CD14-positive monocyte (primary cell): ENCODE results near the gene RAB11FIP5. TPM values are rescaled to one million over a fixed set of nuclear protein-coding genes. Genes with fewer than 3 reads are reported as not detected.

ENCODE experiments used
- DNase-seq, 3 donors: peaks; one replicate each; pipeline ENCODE4 v3.0.0-alpha.2; 2011 to 2022
- H2AFZ ChIP-seq: 2 replicates; pipeline ENCODE4 v1.6.0; 2012; ENCODE audit warnings: mild to moderate bottlenecking, low read depth, low read length, inconsistent platforms; ENCODE audit not compliant: insufficient read depth, poor library complexity, severe bottlenecking
- H3K27ac ChIP-seq, 2 donors: 1 replicate in 1 of 2; 2 replicates in 1 of 2; pipeline ENCODE4 v1.5.1; 2012 to 2013; ENCODE audit warnings: low read length in 2 of 2, control low read depth in 1 of 2, inconsistent platforms in 1 of 2, low read depth in 1 of 2, mild to moderate bottlenecking in 1 of 2
- H3K27me3 ChIP-seq, 2 donors: one replicate each; pipeline versions ENCODE4 v1.6.0 to v1.6.1; 2011 to 2013; ENCODE audit warnings: low read length in 2 of 2; ENCODE audit not compliant: control insufficient read depth in 2 of 2, insufficient read depth in 2 of 2
- H3K36me3 ChIP-seq, 2 donors: replicated peaks in 1 of 2; 1 replicate in 1 of 2; 2 replicates in 1 of 2; pipeline versions ENCODE4 v1.5.1 to v1.6.1; 2012 to 2013; ENCODE audit warnings: low read length in 2 of 2, control low read depth in 1 of 2, inconsistent platforms in 1 of 2, mild to moderate bottlenecking in 1 of 2; ENCODE audit not compliant: insufficient read depth in 2 of 2, control insufficient read depth in 1 of 2
- H3K4me1 ChIP-seq, 2 donors: 1 replicate in 1 of 2; 2 replicates in 1 of 2; pipeline versions ENCODE4 v1.5.1 to v1.6.1; 2012 to 2013; ENCODE audit warnings: low read length in 2 of 2, control low read depth in 1 of 2, inconsistent platforms in 1 of 2, mild to moderate bottlenecking in 1 of 2, moderate library complexity in 1 of 2; ENCODE audit not compliant: insufficient read depth in 2 of 2, control insufficient read depth in 1 of 2
- H3K4me2 ChIP-seq: replicated peaks from 2 replicates; pipeline ENCODE3; 2012; ENCODE audit warnings: low read length, moderate library complexity, mild to moderate bottlenecking; ENCODE audit not compliant: poor library complexity, severe bottlenecking; ENCODE audit errors: extremely low read depth
- H3K4me3 ChIP-seq, 3 experiments: fragments of 200-600 bp in 1 of 3; sonication (generic) in 1 of 3; replicated peaks in 1 of 3; 1 replicate in 2 of 3; 2 replicates in 1 of 3; pipeline ENCODE4 v1.5.1; 2011 to 2013; ENCODE audit warnings: low read length in 3 of 3, mild to moderate bottlenecking in 3 of 3, control low read depth in 2 of 3, low read depth in 2 of 3, inconsistent platforms in 1 of 3, moderate library complexity in 1 of 3
- H3K79me2 ChIP-seq: 2 replicates; pipeline ENCODE4 v1.6.0; 2012; ENCODE audit warnings: mild to moderate bottlenecking, control low read depth, inconsistent platforms, low read length, moderate library complexity; ENCODE audit not compliant: insufficient read depth
- H3K9ac ChIP-seq: 2 replicates; pipeline ENCODE4 v1.6.0; 2017; ENCODE audit warnings: low read length, mild to moderate bottlenecking; ENCODE audit not compliant: insufficient read depth, poor library complexity, severe bottlenecking
- H3K9me3 ChIP-seq, 2 donors: replicated peaks in 1 of 2; 1 replicate in 1 of 2; 2 replicates in 1 of 2; pipeline versions ENCODE4 v1.5.1 to v1.6.1; 2012 to 2013; ENCODE audit warnings: low read length in 2 of 2, control low read depth in 1 of 2; ENCODE audit not compliant: control insufficient read depth in 1 of 2, insufficient read depth in 1 of 2
- H4K20me1 ChIP-seq: 2 replicates; pipeline ENCODE4 v1.6.0; 2012; ENCODE audit warnings: mild to moderate bottlenecking, low read length, control low read depth, moderate library complexity; ENCODE audit not compliant: insufficient read depth
- H3K27ac Mint-ChIP-seq, 7 donors: one replicate each; pipeline ENCODE4 v1.8.0; 2020; ENCODE audit warnings: mild to moderate bottlenecking in 7 of 7, mixed read lengths in 7 of 7, moderate library complexity in 6 of 7, inconsistent platforms in 2 of 7
- H3K27me3 Mint-ChIP-seq, 3 donors: one replicate each; pipeline ENCODE4 v1.8.0; 2021 to 2022; ENCODE audit warnings: low read depth in 3 of 3, mild to moderate bottlenecking in 3 of 3, mixed read lengths in 3 of 3, moderate library complexity in 3 of 3, inconsistent platforms in 1 of 3
- H3K36me3 Mint-ChIP-seq, 2 donors: one replicate each; pipeline ENCODE4 v1.8.0; 2020; ENCODE audit warnings: mixed read lengths in 2 of 2, inconsistent platforms in 1 of 2, mild to moderate bottlenecking in 1 of 2
- H3K4me1 Mint-ChIP-seq: one replicate; pipeline ENCODE4 v1.8.0; 2020; ENCODE audit warnings: mild to moderate bottlenecking, mixed read lengths
- H3K4me3 Mint-ChIP-seq, 2 donors: one replicate each; pipeline ENCODE4 v1.8.0; 2020; ENCODE audit warnings: mild to moderate bottlenecking in 2 of 2, mixed read lengths in 2 of 2, moderate library complexity in 1 of 2
- H3K9me3 Mint-ChIP-seq, 7 donors: one replicate each; pipeline ENCODE4 v1.8.0; 2020 to 2022; ENCODE audit warnings: mixed read lengths in 7 of 7, mild to moderate bottlenecking in 6 of 7, moderate library complexity in 6 of 7, inconsistent platforms in 2 of 7
- WGBS: methylation state at CpG from one replicate; pipeline ENCODE4 v1.1.5; 2013; ENCODE audit warnings: missing lambda C conversion rate; ENCODE audit not compliant: insufficient coverage; 5-methylcytosine and 5-hydroxymethylcytosine counted together
- intact Hi-C, 2 donors: fragments of 100-400 bp; cut with micrococcal nuclease; formaldehyde crosslinking; loops; one replicate each; pipeline versions ENCODE4 v1.15.0 to v1.15.1; 2023
- polyA plus RNA-seq, 3 donors: library from polyadenylated mRNA; depleted of rRNA in 1 of 3; unstranded in 2 of 3; stranded (reverse) in 1 of 3; fragments of 300-500 nt in 2 of 3; fragments of >200 nt in 1 of 3; fragmentation: Illumina TruSeq in 2 of 3; gene quantifications; 1 replicate in 2 of 3; 2 replicates in 1 of 3; pipeline ENCODE4 v1.2.3, GENCODE V29; 2012 to 2021
- TF ChIP-seq, protein P1 (sequence below): fragments of 200-600 bp; IDR thresholded peaks from one replicate; pipeline ENCODE4 v1.8.0; 2022; ENCODE audit warnings: antibody characterized with exemption, mild to moderate bottlenecking

RAB11FIP5 gene
- polyA plus RNA-seq, 3 donors: 0.57 to 0.93 (median 0.61) TPM

DNA sequence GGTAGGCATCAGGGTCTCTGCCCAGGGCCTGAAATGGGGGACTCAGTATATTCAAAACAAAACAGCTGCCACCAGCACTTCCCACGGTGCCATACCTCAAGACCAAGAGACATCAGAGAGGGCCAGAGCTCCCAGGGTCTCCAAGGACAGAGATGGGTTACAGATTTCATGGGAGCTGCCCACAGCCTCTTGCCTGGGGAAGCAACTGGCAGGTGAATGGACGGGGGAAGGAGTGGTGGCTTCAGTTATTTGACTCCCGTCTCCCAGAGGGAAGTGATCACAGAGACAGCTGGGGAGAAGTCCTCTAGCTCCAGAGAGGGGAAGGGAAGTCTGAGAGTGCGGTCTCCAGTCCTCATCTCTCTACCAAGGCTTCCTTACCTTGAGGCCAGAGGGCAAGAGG lies 25.4 kb downstream of the RAB11FIP5 start:
- intact Hi-C loops: loop anchor here in 1 of 2 donors (5.0 kb wide), 1 partner anchor 90 kb away; no protein-coding TSS in a partner anchor
- Histone ChIP-seq H3K4me3 (no peak overlapping the region), H3K4me2 (no peak overlapping the region), H4K20me1 (no peaks in the 10 kb centered on the region), H3K27ac (no peak overlapping the region), H3K9ac (no peak overlapping the region), H3K9me3 (no peaks in the 10 kb centered on the region), H3K36me3 (no peaks in the 10 kb centered on the region), H3K4me1 (peaks cover 2 to 6% of the 10 kb centered on the region in 2 donors), H2AFZ (no peak overlapping the region), H3K79me2 (no peaks in the 10 kb centered on the region), H3K27me3 (no peaks in the 10 kb centered on the region)
- peaks cover 8% of the 10 kb centered on the region for H3K4me1 Mint-ChIP-seq
- no peak overlapping the region for H3K4me3 Mint-ChIP-seq
- DNase-seq: no peak
- no peak overlapping the region for H3K27ac Mint-ChIP-seq
- H3K27me3 Mint-ChIP-seq: peaks cover 0 to 7% (median 1%) of the 10 kb centered on the region in 3 donors
- TF ChIP-seq, protein P1, sequence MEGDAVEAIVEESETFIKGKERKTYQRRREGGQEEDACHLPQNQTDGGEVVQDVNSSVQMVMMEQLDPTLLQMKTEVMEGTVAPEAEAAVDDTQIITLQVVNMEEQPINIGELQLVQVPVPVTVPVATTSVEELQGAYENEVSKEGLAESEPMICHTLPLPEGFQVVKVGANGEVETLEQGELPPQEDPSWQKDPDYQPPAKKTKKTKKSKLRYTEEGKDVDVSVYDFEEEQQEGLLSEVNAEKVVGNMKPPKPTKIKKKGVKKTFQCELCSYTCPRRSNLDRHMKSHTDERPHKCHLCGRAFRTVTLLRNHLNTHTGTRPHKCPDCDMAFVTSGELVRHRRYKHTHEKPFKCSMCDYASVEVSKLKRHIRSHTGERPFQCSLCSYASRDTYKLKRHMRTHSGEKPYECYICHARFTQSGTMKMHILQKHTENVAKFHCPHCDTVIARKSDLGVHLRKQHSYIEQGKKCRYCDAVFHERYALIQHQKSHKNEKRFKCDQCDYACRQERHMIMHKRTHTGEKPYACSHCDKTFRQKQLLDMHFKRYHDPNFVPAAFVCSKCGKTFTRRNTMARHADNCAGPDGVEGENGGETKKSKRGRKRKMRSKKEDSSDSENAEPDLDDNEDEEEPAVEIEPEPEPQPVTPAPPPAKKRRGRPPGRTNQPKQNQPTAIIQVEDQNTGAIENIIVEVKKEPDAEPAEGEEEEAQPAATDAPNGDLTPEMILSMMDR: no peak
- H3K36me3 Mint-ChIP-seq: no peaks in the 10 kb centered on the region
- no peaks in the 10 kb centered on the region for H3K9me3 Mint-ChIP-seq
- WGBS: 100% methylated on average over 1 of the region's 4 CpGs

GRCh38 chr2:73085691-73086090 lies 27.1 kb downstream of the RAB11FIP5 start:
- peaks cover 2% of the 10 kb centered on the region for H3K4me1 Mint-ChIP-seq
- no peaks in the 10 kb centered on the region for H3K79me2 ChIP-seq
- H3K36me3 ChIP-seq: no peaks in the 10 kb centered on the region
- H3K4me3 ChIP-seq: no peak overlapping the region
- no peaks in the 10 kb centered on the region for H3K9me3 ChIP-seq
- H4K20me1 ChIP-seq: no peaks in the 10 kb centered on the region
- 2% methylated on average over 5 of the region's 6 CpGs for WGBS
- H3K36me3 Mint-ChIP-seq: no peaks in the 10 kb centered on the region
- H3K27me3 Mint-ChIP-seq: peaks cover 1 to 7% (median 3%) of the 10 kb centered on the region in 3 donors
- no peak overlapping the region for H3K4me2 ChIP-seq
- intact Hi-C loops: loop anchor here (2.0 to 5.0 kb wide), 2 partner anchors 79 to 92 kb away; no protein-coding TSS in a partner anchor
- H3K4me1 ChIP-seq: no peaks in the 10 kb centered on the region
- no peak overlapping the region for H3K9ac ChIP-seq
- TF ChIP-seq, protein P1: peak; percentile 94
- H2AFZ ChIP-seq: peak overlapping the region; percentile 3
- H3K27ac Mint-ChIP-seq: no peak overlapping the region
- peak; percentile 55 to 75 (median 71) for DNase-seq
- no peak overlapping the region for H3K27ac ChIP-seq
- no peak overlapping the region for H3K4me3 Mint-ChIP-seq
- no peaks in the 10 kb centered on the region for H3K27me3 ChIP-seq
- H3K9me3 Mint-ChIP-seq: no peaks in the 10 kb centered on the region
